Measurements from ENCODE around the gene RNF144A.

The RNF144A gene

DNA sequence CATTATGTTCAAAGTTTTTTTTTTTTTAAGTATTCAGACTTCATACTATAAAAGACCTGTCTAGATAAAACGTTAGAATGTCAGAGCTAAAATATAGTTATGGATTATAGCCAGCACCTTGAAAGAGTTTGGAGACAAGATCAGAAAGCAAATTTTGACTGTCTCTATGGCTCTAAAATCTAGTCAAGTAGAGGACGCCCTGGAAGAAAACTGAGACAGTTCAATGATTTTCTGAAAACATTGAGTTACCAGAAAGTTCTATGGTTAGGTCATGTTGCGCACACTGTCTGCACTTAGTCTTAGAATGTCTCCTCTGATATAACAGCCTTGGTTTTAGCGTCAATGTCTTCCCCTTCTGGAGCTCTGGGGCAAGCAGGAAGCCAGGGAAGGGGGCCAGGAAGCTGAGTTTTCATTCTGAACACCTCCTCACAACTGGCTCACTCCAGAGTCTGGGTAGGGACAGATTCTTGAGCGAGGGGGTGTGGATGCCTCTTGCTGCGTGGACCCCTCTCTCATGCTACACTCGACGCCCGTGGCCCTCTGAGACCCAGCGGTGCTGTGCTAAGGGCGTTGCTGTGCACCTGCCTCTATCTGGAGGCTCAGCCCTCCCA, 99.5 kb downstream of the RNF144A start:
- no peak overlapping the region for H3K27ac ChIP-seq
- no peak for DNase-seq (ENCODE audit: low read depth, low spot score)

DNA sequence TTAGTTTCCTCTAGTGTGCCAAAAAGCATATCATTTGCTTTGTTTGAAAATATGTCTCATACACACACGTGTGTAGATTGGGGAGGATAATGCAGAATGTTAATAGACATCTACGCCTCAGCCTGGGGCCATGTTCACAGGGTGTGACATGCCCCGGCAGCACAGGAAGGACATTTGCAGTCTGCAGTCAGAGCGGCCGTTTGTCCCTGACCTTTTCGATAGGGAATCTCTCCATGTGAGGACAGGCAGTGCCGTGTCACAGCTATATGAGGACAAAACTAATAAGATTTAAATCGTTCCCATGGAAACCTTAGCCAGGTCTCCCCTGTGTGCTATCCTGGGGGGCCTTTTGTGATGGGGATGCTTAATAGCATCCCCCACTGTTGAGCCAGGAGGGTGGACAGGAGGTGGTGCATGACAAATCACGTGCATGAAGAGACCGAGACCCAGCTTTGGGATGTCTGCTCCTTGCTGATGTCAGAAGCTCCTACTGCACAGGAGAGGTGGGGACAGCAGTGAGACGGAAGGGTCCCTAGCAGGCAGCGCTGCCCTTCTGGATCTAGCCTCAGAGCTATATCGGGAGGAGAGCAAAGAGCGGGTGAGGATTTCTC, 100.6 kb downstream of the RNF144A start:
- no peak overlapping the region for H3K27ac ChIP-seq
- DNase-seq (ENCODE audit: low read depth, low spot score), result no peak

DNA sequence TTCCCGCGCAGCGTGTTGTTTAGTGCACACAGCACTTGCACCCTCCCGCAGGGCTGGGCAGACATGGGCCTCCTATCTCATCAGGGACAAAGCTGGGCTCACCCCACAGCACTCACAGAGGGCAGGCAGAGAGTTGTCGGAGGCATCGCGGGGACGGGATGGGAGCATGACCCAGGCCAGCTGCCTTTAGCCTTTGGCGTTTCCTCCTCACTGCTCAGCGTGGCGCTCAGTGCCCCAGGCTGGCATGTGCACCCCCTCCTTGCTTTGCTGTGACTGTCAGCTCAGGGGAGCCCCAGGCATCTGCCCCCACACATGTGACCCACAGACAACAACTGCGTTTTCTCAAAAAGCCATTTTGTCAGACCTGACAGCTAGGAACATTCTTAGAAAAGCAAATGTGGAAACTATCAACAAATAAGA, 101.1 kb downstream of the RNF144A start:
- no peak for DNase-seq (ENCODE audit: low read depth, low spot score)
- H3K27ac ChIP-seq, result no peak overlapping the region

DNA sequence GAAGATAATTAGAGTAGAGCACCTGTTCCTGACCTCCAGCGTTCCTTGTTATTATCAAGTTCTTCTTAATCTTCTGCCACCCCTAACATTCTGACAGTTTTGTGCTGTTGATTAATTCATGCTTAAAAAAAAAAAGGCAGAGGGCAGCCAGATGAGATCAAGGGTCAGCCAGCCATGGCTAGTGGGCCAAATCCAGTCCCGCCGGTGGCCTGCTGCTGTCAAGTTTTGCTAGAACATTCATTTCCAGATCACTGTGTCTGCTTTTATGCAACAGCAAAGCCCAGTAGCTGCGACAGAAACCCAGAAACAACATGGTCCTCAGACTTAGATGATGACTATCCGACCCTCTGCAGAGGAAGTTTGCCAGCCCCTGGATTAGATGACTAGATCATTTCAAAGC, 101.6 kb downstream of the RNF144A start:
- no peak for DNase-seq (ENCODE audit: low read depth, low spot score)

DNA sequence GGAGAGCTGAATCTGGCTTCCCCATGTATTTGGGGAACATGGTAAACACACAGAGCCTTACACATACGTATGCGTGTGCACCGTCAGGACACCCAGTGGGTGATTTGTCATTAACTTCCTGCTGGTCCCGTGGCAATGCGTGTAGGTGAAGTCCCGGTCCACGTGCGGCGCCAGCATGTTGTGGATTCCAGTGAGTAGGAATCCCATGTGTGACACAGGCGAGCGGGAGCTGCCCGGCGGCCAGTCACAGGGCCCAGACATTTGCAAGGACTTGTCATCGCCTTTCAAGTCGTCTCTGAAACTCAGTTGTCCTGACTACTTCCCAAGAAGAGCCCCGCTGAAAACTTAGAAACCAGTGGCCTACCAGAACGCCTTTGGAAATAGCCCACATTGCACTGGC, 102.0 kb downstream of the RNF144A start:
- no peak overlapping the region for H3K27ac ChIP-seq
- DNase-seq (ENCODE audit: low read depth, low spot score), result no peak

More for the DNA sequence above, 101.6 kb downstream of the RNF144A start:
- H3K27ac ChIP-seq, result no peak overlapping the region

DNA sequence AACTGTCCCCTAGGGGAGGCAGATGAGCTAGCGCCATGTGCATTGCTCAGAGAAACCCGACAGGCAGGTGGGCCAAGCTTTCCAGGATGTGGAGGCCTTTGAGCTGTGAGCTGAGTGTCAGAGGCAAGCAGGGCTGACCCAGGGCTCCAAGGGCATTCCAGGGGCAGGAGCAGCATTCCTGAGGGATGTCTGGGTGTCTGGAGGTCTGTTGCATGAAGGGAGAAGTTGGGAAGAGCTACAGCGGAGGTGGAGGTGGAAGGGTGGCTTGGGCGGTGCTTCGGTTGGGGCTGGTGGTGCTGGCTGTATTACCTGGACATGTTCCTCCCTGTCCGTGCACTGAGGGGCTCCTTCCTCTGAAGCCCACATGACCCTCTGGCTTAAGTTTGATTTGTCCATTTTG, 102.8 kb downstream of the RNF144A start:
- no peak overlapping the region for H3K27ac ChIP-seq
- no peak for DNase-seq (ENCODE audit: low read depth, low spot score)

DNA sequence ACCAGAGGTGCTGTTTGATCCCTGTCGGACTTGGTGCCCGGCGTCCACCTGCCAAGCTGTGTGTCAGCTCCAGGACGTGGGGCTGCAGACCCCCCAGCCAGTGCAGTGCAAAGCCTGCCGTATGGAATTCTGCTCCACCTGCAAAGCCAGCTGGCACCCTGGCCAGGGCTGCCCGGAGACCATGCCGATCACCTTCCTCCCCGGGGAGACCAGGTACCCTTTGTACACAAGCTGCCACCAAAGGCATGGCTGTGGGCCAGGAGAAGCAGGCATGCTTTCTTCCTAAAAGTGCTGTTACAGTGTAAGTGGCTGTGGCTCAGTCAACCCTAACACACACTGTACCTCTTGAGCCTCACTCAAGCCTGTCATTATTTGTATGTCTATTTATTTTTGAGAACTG, 103.3 kb downstream of the RNF144A start:
- no peak overlapping the region for H3K27ac ChIP-seq
- DNase-seq (ENCODE audit: low read depth, low spot score), result no peak

DNA sequence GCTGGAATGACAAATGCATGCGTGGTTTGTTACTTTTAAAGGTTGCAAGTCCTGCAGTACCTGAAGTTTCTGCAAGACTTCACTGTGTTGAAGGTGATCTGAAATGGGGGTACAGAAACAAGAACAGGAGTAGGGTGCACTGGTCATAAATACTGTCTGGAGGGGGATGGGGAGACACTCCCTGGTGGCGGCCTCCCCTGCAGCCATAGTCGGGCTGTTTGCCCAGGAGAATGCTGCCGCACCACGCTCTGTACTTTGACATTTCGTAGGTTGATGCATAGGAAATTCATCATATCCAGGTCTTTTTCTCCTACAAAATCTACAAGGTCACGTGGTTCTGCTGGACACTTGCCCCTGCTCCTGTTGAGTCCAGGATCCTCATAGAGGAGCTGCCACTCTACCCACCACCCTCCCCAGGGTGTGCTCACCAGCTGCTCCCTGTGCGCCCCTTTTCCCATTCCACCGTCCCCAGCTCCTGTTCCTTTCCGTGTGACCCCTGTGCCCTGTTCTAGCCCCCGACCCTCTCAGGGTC, 103.8 kb downstream of the RNF144A start:
- no peak overlapping the region for H3K27ac ChIP-seq
- no peak for DNase-seq (ENCODE audit: low read depth, low spot score)

DNA sequence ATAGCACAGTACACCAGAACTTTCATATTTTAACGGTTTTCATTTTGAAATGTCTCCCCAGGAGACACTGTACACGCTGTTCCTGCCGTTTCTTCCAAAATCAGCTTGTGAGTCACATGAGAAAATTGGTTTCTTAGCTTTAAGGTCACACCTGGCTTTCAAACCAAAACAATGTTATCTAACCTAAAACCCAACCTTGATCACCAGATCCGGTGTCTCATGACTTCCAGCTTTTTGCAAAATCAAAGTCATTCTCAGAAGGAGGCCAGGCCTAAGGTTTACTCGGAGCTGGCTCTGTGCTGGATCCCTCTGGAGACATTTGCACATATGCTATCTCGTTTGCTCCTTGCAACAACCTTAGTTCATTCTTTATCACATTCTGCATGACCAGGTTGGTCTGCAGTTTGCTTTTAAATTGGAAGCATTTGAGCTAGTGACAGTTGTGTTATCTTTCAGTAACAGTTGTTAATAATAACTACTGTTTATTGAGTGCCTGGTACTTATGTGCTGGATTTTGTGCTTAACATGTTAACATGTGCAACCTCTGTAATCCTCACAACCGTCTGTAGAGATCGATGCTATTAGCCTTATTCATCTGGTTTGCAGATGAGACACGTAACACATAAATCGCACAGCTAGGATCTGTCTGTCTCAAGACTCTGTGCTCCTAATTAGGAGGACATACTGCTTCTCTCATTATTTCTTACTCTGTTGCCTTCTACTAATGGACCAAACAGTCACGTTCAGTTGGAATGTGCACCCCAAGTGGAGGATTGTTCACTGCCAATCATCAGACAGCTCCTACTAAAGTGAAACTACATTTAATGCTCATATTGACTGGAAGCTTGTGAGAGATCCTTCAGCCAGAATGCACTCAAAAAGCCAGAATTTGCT, 105.5 kb downstream of the RNF144A start:
- DNase-seq (ENCODE audit: low read depth, low spot score), result no peak
- no peak overlapping the region for H3K27ac ChIP-seq

DNA sequence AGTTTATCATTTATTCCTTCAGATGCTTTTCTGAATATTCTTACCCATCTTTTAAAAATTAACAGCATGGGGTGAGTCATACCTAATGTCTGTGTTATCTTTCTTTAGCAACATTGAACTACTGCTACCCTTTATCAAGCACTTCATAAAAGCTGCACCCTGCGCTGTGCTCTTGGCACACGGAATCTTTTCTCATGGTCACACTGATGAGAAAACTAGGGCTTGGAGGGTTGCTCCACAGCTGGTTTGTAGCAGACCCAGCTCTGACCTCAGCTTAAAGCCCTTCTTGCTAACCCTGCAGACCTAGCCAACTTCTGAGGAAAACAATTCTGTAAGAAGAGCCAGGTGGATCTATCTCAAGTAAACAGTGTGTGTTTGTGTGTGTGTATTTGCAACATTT, 106.3 kb downstream of the RNF144A start:
- no peak for DNase-seq (ENCODE audit: low read depth, low spot score)
- H3K27ac ChIP-seq, result no peak overlapping the region

DNA sequence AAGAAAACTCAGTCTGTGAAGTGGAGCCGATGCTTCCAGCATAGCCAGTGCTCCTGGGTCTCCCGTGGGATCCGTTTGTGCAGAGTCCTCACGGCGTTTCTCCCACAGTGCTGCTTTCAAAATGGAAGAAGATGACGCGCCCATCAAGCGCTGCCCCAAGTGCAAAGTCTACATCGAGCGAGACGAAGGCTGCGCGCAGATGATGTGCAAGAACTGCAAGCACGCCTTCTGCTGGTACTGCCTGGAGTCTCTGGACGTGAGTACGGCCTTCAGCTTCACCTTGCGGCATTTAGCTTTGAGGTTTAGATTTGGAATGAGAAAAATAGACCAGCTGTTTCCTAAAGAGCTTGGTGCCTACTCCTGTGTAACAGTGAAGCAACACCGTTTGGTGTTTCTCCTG, 107.0 kb downstream of the RNF144A start:
- DNase-seq (ENCODE audit: low read depth, low spot score), result no peak
- no peak overlapping the region for H3K27ac ChIP-seq

DNA sequence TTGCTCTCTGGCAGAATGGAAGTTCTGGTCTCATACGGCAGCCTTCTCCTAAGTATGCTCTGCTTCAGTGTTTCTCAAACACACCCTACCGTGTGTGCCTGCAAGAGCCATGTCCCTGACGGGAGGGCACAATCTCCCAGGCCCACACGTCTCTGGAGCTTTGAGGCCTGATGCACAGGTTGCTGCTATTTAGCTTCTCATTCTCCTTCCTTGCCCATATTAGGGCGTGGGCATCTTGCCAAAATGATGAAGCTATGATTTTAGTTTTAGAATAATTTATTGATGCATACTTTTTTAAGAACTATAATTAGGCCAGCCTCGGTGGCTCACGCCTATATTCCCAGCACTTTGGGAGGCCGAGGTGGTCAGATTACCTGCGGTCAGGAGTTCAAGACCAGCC, 107.9 kb downstream of the RNF144A start:
- no peak for DNase-seq (ENCODE audit: low read depth, low spot score)
- H3K27ac ChIP-seq, result no peak overlapping the region

DNA sequence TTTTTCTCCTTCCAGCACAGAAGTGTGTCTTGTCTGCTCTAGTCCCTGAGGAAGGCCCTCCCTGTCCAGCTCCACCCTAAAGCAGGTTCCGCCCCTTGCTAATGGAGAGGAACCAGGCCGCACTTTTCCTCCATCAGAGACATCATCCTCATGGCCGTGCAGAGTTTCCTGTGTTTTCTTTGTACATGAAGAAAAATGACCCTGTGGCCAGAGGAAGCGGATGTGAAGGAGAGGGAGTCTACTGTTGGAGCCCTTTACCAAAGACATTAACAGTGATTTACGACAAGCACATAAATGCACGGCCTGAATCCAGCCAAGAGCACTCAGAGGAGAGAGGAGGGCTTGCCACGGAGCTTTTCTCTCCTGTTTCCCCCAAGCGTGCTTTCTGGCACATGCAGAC, 109.5 kb downstream of the RNF144A start:
- no peak for DNase-seq (ENCODE audit: low read depth, low spot score)
- H3K27ac ChIP-seq, result no peak overlapping the region

DNA sequence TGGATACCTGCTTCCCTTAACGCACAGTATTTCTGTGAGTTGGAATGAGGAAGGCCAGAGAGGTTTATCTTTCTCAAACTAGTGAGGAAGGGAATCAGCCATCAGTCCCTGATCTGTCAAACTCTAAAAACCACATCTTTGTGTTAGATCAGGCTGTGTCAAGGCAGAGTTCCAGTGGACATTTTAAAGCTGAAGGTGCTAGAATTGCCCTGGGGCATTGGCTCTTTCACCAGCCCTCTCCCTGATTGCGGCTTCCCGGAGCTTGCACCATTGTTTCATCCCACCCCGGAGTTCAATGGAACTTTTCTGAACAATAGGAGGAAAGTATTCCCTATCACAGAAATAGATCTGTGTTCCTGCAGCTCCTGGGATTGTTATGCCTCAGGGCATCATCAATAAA, 110.2 kb downstream of the RNF144A start:
- H3K27ac ChIP-seq, result no peak overlapping the region
- no peak for DNase-seq (ENCODE audit: low read depth, low spot score)

DNA sequence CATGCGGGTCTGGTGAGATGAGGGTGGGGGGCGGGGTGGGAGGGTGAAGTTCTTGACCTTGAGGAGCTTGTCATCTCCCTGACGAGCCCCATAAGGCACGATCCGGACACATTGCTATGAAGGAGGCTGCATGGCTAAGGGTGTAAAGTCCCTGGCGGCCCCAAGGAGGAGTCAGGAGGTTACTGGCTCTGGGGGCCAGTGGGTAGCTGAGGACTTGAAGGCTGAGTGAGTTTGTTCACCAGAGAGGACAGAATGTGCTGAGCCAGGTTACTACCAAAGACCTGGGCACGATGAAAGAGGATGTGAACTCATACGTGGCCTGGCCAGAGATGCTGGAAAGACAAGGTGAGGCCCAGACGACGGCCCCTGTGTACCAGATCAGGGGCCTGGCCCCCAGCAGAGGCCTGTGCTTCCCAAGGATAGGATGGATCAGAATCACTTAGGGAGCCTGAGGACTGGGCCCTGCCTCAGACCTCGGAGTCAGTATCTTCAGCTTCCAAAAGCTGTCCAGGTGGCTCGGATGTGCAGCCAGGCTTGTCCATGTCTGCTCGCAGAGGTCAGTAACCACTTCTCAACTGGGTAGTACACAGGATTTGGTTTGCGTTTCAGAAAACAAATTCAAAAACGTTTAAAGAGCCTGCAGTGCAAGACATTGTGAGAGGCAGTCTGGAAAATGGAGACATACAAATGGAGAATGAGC, 110.9 kb downstream of the RNF144A start:
- DNase-seq (ENCODE audit: low read depth, low spot score), result no peak

DNA sequence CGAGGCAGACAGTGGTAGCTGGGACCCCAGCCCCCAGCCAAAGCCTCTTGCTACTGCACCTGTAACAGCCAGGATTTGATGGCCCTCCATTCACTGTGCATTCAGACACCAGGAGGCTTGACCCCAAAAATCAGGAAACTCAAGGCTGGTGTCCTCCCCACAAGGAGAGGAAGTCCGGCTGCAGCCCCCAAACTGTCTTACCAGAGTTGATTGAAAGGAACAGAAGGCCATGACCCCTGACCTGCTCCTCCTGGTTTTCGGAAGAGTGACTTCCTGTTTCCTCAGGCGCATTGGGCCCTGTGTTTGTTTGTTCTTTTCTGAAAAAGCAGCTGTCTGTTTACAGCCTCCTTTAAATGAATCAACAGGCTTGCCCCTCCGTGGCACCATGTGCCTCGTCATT, 111.6 kb downstream of the RNF144A start:
- DNase-seq (ENCODE audit: low read depth, low spot score), result no peak
- no peak overlapping the region for H3K27ac ChIP-seq

More for the DNA sequence above, 110.9 kb downstream of the RNF144A start:
- H3K27ac ChIP-seq, result no peak overlapping the region

DNA sequence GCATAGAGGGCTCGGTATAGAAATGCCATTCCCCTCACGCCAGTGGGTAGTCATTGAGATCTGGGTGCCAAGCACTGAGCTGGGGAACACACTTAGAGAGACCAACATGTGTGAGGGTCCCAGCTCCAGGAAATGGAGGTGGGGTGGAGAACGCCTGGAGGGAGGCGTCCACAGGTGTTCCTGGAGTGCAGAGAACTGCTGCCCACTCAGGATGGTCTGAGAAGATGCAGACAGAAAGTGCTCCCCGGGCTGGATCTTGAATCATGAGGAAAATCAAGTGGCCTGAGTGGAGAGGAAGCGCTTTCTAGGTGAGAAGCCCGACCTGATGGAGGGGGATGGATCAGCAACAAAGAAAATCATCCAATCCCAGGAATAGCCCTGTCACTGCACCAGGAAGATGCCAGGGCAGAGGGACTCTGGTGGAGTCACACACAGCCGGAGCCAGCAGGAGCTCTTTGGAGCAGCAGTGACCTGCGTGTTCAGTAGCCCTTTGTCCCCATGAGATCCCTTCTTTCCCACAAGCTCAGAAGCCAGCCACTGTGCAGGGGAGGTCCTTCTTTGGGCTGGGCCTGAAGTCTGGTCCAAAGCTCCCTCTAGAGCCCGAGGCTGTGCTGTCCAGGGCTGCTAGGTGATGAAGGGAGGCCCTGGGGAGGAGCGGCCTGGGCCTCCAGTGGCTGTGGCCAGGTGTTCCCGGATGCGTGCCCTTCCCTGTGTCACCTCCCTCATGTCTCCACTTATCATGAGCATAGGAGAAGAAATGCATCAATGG, 112.3 kb downstream of the RNF144A start:
- no peak for DNase-seq (ENCODE audit: low read depth, low spot score)
- H3K27ac ChIP-seq, result no peak overlapping the region

DNA sequence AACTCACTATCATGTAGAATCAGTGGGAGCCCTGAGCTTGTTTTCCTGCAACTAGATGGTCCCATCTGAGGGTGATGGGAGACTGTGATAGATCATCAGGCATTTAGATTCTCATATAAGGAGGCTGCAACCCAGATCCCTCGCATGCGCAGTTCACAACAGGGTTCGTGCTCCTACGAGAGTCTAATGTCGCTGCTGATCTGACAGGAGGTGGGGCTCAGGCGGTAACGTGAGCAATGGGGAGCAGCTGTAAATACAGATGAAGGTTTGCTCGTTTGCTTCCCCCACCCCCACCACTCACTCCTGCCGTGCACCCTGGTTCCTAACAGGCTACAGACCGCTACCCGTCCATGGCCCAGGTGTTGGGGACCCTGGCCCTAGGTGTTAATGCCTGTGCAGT, 113.6 kb downstream of the RNF144A start:
- H3K27ac ChIP-seq, result no peak overlapping the region
- DNase-seq (ENCODE audit: low read depth, low spot score), result no peak

DNA sequence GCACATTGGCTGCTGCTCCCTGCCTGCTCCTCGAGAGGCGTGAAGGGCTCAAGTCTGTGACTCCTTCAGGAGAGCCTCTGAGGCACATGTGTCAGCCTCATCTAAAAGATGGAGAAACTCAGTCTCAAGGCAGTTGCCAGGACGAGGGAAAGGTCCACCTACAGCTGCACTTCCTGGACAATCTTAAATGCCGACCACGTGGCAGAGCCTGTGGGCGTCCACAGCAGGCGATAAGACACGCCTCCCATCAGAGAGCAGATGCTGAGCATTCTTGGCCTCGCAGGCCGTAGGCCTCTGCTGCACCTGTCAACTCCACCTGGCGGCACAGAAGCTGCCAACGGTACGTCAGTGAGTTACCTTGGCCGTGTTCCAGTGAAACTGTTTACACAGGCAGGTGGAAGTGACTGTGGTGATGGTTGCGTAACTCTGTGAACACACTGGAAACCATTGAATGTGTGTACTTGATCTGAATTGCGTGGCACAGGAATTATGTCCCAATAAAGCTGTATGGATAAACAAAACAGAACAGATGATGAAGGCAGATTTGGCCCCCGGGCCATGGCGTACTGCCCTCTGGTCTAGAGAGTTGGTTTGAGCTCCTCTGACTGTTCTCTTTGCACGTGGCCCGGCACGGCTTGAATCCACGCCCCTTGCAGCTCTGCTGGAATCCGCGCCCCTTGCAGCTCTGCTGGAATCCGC, 114.5 kb downstream of the RNF144A start:
- peak; percentile 94 for DNase-seq (ENCODE audit: low read depth, low spot score)
- no peak overlapping the region for H3K27ac ChIP-seq
